ENCODE measurements around the gene SPATA13.

The SPATA13 gene

DNA sequence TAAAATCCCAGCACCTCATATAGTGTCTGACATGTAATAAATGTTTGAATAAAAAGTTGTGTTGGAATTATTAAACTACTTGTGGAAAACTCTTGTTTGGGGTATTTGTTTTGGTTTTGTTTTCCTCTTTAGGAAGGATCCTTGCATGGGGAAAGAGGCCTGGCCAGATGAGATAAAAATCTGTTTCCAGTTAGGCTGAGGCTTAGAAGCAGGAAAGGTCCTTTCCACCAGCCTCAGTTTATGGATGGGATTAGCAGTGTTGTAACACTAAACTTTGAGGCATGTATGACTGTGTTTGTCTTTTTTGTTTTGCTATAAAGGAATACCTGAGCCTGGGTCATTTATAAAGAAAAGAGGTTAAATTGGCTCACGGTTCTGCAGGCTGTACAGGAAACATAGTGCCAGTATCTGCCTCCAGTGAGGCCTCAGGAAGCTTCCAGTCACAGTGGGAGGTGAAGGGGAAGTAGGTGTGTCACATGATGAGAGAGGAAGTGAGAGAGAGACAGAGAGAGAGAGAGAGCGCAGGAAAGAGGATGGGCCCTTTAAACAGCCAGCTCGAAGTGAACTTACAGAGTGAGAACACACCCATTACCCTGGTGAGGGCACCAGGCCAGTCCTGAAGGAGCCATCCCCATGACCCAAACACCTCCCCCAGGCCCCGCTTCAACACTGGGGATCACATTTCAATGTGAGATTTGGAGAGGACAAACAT, 21.6 kb downstream of the SPATA13 start:
- H3K4me1 ChIP-seq = peaks cover 0 to 6% (median 0%) of the 10 kb centered on the region in 10 experiments; a peak in 1 of 20 replicates
- peaks cover 0 to 3% (median 0%) of the 10 kb centered on the region in 11 experiments; a peak in 1 of 22 replicates for H3K36me3 ChIP-seq
- no peak overlapping the region for H3K27ac ChIP-seq
- H3K4me3 ChIP-seq = no peak overlapping the region
- H3K9ac ChIP-seq = no peak overlapping the region
- no peaks in the 10 kb centered on the region for H3K27me3 ChIP-seq
- no peak for TF ChIP-seq Cebpa-rat (IDR thresholded peaks at IDR 0.05)
- H3K9me3 ChIP-seq (replicated peaks in 1 of 11) = peaks cover 8 to 19% (median 12%) of the 10 kb centered on the region in 11 experiments; a peak in 20 of 22 replicates
- H3K4me2 ChIP-seq = 0 out of 22 replicates have a peak overlapping the region, but pooled peaks of 1 of the 11 experiments have one; percentile 8
- H4K20me1 ChIP-seq = no peaks in the 10 kb centered on the region

DNA sequence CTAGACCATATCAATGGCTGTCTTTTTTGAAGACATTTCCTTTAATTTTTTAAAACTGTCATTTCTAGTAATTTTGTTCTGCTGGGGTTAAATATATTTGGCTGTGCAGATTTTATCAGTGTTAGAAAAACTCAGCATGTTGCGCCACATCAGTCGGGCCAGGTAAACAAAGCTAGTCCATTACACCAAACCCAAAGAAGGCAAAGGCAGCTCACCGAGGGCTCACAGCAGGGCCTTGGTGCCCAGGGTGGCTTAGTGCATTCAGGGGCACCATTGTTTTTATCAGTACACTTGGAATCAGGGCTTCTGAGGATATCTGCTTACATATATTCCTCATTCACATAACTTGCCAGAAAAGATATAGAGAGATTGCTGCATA, 22.2 kb downstream of the SPATA13 start:
- no peak overlapping the region for H3K9ac ChIP-seq
- no peak overlapping the region for H3K27ac ChIP-seq
- 0 out of 22 replicates have a peak overlapping the region, but pooled peaks of 1 of the 11 experiments have one; percentile 8 for H3K4me2 ChIP-seq
- no peaks in the 10 kb centered on the region for H3K27me3 ChIP-seq
- peaks cover 0 to 6% (median 0%) of the 10 kb centered on the region in 10 experiments; a peak in 1 of 20 replicates for H3K4me1 ChIP-seq
- no peak for TF ChIP-seq Cebpa-rat (IDR thresholded peaks at IDR 0.05)
- peaks cover 0 to 3% (median 0%) of the 10 kb centered on the region in 11 experiments; a peak in 1 of 22 replicates for H3K36me3 ChIP-seq
- no peaks in the 10 kb centered on the region for H4K20me1 ChIP-seq
- peaks cover 8 to 20% (median 13%) of the 10 kb centered on the region in 11 experiments for H3K9me3 ChIP-seq (replicated peaks in 1 of 11)
- H3K4me3 ChIP-seq = no peak overlapping the region

DNA sequence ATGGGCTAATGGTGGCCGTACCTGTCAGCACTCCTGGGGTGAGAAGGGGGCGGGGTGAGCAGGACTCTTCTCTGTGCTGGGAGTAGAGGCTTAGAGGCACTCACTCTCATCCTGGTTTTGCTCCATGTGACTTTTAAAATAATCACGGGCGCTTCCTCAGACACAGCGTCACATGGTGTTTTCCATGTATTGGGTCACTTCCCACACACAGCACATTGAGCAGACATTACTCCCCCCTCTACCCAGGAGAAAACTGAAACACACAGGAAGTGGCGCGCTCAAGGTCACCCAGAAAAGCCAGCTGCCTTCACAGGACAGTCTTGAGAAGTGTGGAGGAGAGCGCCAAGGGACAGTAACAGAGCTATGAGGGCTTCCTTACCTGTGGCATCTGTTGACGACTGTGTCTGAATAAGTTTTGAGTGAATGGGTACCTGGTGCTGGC, 23.2 kb downstream of the SPATA13 start:
- H3K36me3 ChIP-seq = peaks cover 0 to 3% (median 0%) of the 10 kb centered on the region in 11 experiments; a peak in 1 of 22 replicates
- H3K4me2 ChIP-seq = no peak overlapping the region
- peaks cover 0 to 6% (median 0%) of the 10 kb centered on the region in 10 experiments; a peak in 1 of 20 replicates for H3K4me1 ChIP-seq
- peaks cover 15 to 31% (median 22%) of the 10 kb centered on the region in 11 experiments for H3K9me3 ChIP-seq (replicated peaks in 1 of 11)
- H3K27ac ChIP-seq = no peak overlapping the region
- H3K4me3 ChIP-seq = no peak overlapping the region
- H3K27me3 ChIP-seq = no peaks in the 10 kb centered on the region
- no peak overlapping the region for H3K9ac ChIP-seq
- no peaks in the 10 kb centered on the region for H4K20me1 ChIP-seq
- TF ChIP-seq Cebpa-rat (IDR thresholded peaks at IDR 0.05) = no peak

DNA sequence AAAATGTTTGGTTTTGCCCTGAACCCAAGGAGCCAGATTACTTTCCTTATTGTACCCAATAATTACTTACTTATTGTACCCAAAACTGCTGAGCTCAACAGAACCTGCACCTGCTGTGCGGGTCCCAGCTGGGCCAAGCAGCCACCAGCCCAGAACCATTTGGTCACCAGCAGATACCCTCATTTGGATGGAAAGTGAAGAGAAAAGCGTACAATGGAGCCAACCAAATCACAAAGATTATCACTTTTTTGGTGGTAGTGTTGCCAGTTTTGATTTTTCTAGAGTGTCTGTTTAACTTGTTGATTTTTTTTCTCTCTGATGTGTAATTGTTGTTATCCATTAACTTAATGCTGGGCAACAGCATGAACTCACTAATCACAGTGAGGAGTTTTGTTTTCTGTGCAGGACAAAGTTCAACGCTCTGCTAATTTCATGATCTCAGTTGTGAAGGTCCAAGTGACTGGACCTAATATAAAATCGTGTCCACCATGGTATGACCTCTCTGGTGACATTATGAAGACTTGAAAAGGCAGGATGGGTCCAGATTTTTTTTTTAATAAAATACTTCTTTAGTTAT, 23.8 kb downstream of the SPATA13 start:
- Histone ChIP-seq H3K27me3 (no peaks in the 10 kb centered on the region), H3K36me3 (peaks cover 0 to 3% (median 0%) of the 10 kb centered on the region in 11 experiments; a peak in 1 of 22 replicates), H3K4me3 (no peak overlapping the region), H3K27ac (no peak overlapping the region), H3K9me3 (replicated peaks in 1 of 11) (peaks cover 20 to 35% (median 26%) of the 10 kb centered on the region in 11 experiments), H4K20me1 (no peaks in the 10 kb centered on the region), H3K4me2 (no peak overlapping the region), H3K4me1 (peaks cover 0 to 6% (median 0%) of the 10 kb centered on the region in 10 experiments; a peak in 1 of 20 replicates), H3K9ac (no peak overlapping the region)
- TF ChIP-seq Cebpa-rat (IDR thresholded peaks at IDR 0.05) = no peak

- H3K27ac ChIP-seq = no peak overlapping the region
- no peak overlapping the region for H3K9ac ChIP-seq
- TF ChIP-seq Cebpa-rat (IDR thresholded peaks at IDR 0.05) = no peak
- H3K4me3 ChIP-seq = no peak overlapping the region
- H3K4me2 ChIP-seq = no peak overlapping the region
- no peaks in the 10 kb centered on the region for H4K20me1 ChIP-seq
- H3K9me3 ChIP-seq (replicated peaks in 1 of 11) = peaks cover 20 to 35% (median 26%) of the 10 kb centered on the region in 11 experiments
- H3K36me3 ChIP-seq = peaks cover 0 to 3% (median 0%) of the 10 kb centered on the region in 11 experiments; a peak in 1 of 22 replicates
- peaks cover 0 to 6% (median 0%) of the 10 kb centered on the region in 10 experiments; a peak in 1 of 20 replicates for H3K4me1 ChIP-seq
- no peaks in the 10 kb centered on the region for H3K27me3 ChIP-seq
These were observed 24.4 kb downstream of the SPATA13 start for GRCh38 chr13:24184882-24185281.

DNA sequence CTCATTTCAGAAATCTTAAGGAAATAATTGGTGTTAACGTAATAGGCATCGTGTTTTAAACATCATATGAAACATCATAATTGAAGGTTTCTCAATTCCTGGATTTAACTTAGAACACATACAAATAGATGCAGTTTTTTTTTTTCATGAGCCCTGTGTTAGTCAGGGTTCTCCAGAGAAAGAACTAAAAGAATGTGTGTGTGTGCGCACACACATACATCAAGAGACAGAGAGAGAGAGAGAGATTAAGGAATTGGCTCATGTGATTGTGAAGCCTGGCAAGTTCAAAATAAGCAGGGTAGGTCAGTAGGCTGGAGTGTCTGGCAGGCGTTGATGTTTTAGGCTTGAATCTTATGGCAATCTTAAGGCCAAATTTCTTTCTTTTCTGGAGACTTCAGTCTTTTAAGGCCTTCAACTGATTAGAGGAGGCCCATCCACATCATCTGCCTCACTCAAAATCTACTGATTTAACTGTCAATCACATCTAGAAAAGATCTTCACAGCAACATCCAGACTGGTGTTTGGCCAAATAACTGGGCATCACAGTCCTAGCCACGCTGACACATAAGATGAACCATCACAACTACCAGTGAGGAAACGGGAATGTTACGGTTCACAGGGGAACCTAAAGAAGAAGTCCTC, 25.2 kb downstream of the SPATA13 start:
- H3K4me1 ChIP-seq = peaks cover 0 to 6% (median 0%) of the 10 kb centered on the region in 10 experiments; a peak in 1 of 20 replicates
- H3K9ac ChIP-seq = no peak overlapping the region
- H3K4me3 ChIP-seq = no peak overlapping the region
- H3K36me3 ChIP-seq = peaks cover 0 to 3% (median 0%) of the 10 kb centered on the region in 11 experiments; a peak in 1 of 22 replicates
- no peaks in the 10 kb centered on the region for H3K27me3 ChIP-seq
- TF ChIP-seq Cebpa-rat (IDR thresholded peaks at IDR 0.05) = no peak
- no peaks in the 10 kb centered on the region for H4K20me1 ChIP-seq
- H3K27ac ChIP-seq = no peak overlapping the region
- H3K9me3 ChIP-seq (replicated peaks in 1 of 11) = peaks cover 20 to 35% (median 28%) of the 10 kb centered on the region in 11 experiments
- H3K4me2 ChIP-seq = no peak overlapping the region

DNA sequence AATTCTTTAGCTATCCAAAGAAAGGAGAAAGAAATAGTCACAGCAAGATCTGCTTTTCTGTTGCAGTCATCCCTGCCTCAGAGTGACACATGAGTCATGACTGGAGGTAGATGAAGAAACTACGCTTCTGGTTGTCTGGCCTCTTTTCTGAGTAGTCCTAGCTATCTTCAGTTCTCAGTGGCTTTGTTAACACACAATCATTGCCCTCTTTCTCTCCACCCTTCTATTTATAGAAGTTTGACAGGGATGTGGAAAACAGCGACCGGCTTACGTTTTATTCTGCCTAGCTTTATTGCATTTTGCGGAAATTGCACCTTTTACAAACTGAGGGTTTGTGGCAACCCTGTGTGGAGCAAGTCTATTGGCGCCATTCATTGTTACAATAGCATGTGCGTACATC, 26.7 kb downstream of the SPATA13 start:
- Histone ChIP-seq H3K36me3 (peaks cover 0 to 7% (median 0%) of the 10 kb centered on the region in 11 experiments; a peak in 1 of 22 replicates), H3K9ac (no peak overlapping the region), H3K9me3 (replicated peaks in 1 of 11) (peaks cover 14 to 30% (median 24%) of the 10 kb centered on the region in 11 experiments; a peak in 21 of 22 replicates), H3K27me3 (no peaks in the 10 kb centered on the region), H3K4me3 (no peak overlapping the region), H3K27ac (no peak overlapping the region), H3K4me1 (peaks cover 0 to 10% (median 0%) of the 10 kb centered on the region in 10 experiments; a peak in 1 of 20 replicates), H3K4me2 (no peak overlapping the region), H4K20me1 (no peaks in the 10 kb centered on the region)
- no peak for TF ChIP-seq Cebpa-rat (IDR thresholded peaks at IDR 0.05)

DNA sequence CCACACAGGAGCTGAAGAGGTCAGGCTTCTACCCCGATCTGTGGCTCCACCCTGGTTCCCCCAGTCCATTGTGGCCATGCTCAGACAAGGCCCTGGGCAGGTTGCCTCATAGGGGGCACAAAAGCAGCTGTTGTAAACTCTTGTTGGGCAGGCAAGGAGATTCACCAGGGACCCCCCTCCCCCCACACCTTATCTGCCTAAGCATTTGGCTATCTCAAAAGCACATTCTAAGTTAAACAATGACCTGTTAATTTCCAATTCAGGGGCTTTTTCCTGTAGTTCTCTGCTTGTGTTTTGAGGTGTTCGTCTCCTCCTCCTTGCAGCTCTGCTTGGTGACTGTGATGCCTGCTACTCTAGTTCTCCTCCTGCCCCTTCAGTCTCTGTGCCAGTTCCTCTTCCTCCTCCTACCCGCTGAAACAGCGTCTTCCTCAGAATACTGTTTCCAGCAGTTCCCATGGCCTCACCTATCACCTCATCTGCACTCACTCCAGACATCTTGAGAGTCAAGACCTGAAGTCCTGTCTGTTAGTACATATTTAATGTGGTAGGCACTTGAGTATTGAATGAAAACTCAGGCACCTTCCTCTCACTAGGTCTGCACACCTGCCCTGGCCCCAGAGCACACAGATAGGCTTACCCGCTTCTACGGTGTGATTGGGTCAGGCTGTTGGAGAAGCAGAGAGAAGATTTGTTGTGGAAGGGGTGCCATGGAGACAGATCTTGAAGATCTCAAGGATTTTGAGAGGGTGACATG, 31.7 kb downstream of the SPATA13 start:
- H3K4me3 ChIP-seq = no peak overlapping the region
- TF ChIP-seq Cebpa-rat (IDR thresholded peaks at IDR 0.05) = no peak
- H3K9me3 ChIP-seq (replicated peaks in 1 of 11) = peaks cover 7 to 22% (median 16%) of the 10 kb centered on the region in 11 experiments; a peak in 21 of 22 replicates
- 0 out of 22 replicates have a peak, but pooled peaks cover 0 to 7% (median 0%) of the 10 kb centered on the region in 11 experiments for H3K36me3 ChIP-seq
- H3K4me1 ChIP-seq = peaks cover 0 to 6% (median 0%) of the 10 kb centered on the region in 10 experiments; a peak in 2 of 20 replicates
- H4K20me1 ChIP-seq = no peaks in the 10 kb centered on the region
- H3K27ac ChIP-seq = no peak overlapping the region
- no peak overlapping the region for H3K9ac ChIP-seq
- H3K27me3 ChIP-seq = no peaks in the 10 kb centered on the region
- H3K4me2 ChIP-seq = no peak overlapping the region
